LNCAP (cell line): ENCODE data around the gene THEMIS2.

Experiments
- TF ChIP-seq, protein P1 (sequence below): fragments of 450-650 bp; IDR thresholded peaks from 2 replicates; pipeline ENCODE4 v1.5.1; 2017; ENCODE audit warnings: mild to moderate bottlenecking

Gene THEMIS2

GRCh38 chr1:27912429-27912828 lies 40.1 kb downstream of the THEMIS2 start:
- TF ChIP-seq, protein P1, sequence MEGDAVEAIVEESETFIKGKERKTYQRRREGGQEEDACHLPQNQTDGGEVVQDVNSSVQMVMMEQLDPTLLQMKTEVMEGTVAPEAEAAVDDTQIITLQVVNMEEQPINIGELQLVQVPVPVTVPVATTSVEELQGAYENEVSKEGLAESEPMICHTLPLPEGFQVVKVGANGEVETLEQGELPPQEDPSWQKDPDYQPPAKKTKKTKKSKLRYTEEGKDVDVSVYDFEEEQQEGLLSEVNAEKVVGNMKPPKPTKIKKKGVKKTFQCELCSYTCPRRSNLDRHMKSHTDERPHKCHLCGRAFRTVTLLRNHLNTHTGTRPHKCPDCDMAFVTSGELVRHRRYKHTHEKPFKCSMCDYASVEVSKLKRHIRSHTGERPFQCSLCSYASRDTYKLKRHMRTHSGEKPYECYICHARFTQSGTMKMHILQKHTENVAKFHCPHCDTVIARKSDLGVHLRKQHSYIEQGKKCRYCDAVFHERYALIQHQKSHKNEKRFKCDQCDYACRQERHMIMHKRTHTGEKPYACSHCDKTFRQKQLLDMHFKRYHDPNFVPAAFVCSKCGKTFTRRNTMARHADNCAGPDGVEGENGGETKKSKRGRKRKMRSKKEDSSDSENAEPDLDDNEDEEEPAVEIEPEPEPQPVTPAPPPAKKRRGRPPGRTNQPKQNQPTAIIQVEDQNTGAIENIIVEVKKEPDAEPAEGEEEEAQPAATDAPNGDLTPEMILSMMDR, result no peak

GRCh38 chr1:27915082-27915575 lies 42.8 kb downstream of the THEMIS2 start:
- TF ChIP-seq, protein P1, result no peak

DNA sequence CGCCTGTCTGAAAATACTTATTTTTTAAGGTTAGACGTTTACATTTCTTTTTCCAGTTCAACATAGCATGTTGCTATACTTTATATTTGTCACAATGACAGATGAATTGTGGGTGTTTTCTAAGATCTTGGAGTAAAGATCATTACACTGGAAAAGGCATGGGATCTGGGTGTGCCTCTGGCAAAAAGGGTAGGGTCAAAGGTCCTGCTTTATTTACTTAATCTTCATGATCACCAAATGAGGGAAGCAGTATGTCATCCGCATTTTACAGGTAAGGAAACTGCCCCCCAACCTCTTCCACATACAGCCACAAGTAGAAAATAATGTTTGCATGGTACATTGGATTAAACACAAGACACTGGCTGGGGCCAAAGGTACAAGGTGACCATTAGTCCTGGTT lies 49.9 kb downstream of the THEMIS2 start:
- TF ChIP-seq, protein P1, result no peak

DNA sequence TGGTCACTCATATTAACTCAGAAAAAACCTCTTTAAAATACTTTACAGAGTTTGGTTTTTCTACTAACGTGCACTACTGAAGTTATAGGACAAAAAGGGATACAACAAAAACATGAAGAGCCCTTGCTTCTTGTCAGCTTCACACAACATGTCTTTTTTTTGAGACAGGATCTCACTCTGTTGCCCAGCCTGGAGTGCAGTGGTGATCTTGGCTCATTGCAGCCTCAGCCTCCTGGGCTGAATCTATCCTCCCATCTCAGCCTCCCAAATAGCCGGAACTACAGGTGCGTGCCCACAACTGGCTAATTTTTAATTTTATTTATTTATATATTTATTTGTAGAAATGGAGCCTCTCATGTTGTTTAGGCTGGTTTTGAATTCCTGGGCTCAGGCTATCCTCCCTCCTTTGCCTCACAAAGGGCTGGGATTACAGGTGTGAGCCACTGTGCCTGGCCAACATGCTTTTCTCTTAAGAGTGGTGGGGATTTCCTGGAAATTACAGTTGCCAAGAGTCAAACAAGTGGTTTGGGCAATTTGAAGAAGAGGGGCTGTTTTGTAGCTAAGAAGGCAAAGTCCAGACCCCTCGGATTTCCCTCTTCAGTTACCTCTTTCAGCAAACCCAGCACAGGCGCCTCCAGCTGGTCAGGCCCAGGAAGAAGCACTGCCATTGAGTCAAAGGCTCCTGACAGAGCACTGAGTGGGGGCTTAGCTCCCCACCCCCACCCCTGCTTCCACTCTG lies 56.0 kb downstream of the THEMIS2 start:
- TF ChIP-seq, protein P1, result no peak

GRCh38 chr1:27931184-27931583 lies 58.8 kb downstream of the THEMIS2 start:
- TF ChIP-seq, protein P1, result no peak

DNA sequence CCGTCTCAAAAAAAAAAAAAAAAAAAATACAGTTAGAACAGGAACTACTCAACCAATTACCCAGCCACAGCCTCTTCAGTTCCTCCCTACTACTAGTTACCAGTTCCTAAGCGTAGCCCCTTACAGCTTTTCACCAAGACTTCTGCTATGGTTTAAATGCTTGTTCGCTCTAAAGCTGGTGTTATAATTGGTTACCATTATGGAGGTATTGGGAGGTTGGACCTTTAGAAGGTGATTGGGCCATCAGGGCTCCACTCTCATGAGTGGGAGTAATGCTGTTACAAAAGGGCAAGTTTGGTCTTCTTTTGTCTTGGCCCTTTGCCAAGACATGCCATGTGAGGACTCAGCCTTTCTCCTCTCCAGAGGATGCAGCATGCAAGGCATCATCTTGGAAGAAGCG lies 59.4 kb downstream of the THEMIS2 start:
- TF ChIP-seq, protein P1, result no peak

- TF ChIP-seq, protein P1, result no peak
These were observed 62.6 kb downstream of the THEMIS2 start, which contains the start of gene SMPDL3B for GRCh38 chr1:27934818-27935549. Gene SMPDL3B, plus strand, starts transcription at chr1:27935000. Its CDS starts 184 bp downstream, at chr1:27935184.
